ENCODE measurements around the gene YPEL1. TPM values are rescaled to one million over a fixed set of nuclear protein-coding genes. Genes with fewer than 3 reads are reported as not detected.

Gene YPEL1
- total and polyA plus RNA-seq, 10 of the 15 experiments (the other 5 are each of a cell fraction or from before 2014, with no cell fraction given) = 0.13 to 5.0 (median 1.6) TPM

DNA sequence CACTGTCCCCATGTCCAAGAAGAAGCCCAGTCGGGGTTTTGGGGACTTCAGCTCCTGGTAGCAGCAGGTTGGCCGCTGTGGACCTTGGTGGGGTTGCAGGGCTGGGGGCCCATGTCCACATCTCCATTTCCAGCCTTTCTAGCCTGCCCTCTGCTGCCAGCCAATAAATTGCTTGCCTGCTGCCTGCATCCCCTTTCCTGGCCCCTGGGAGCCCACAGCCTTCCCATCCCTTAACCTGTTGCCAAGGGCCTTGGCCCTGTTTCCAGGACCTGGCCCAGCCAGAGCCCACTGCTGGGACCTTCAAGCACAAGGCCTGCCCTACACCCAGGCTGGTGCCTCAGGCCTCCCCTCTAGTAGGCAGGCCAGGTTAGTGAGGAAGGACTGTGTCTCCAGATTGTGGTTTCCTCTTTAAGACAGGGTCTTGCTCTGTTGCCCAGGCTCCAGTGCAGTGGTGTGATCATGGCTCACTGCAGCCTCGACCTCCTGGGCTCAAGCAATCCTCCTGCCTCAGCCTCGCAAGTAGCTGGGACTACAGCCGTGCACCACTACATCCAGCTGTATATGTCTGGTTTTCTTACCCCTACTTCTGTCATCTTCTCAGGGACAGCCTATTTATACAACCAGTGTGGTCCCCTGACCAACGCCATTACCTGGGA lies 40.0 kb downstream of the YPEL1 start:
- BruUV-seq (replicated peaks) = no TSS peak
- no peaks in the 10 kb centered on the region for H3K27me3 ChIP-seq (replicated peaks in 1 of 2; ENCODE audit: control insufficient read depth in 2 of 2, insufficient read depth in 2 of 2, low read length in 1 of 2)
- ChIA-PET CTCF (no interaction called here), SMC1A (ENCODE audit: uncharacterized antibody, unreplicated experiment) (no interaction called here), POLR2A (interaction anchor here (0.5 kb wide), 1 partner anchor 21 kb away, joined by 3 read pairs; no protein-coding TSS in a partner anchor), RAD21 (ENCODE audit: unreplicated experiment) (no interaction called here)
- no peak overlapping the region for H3K27ac ChIP-seq (ENCODE audit: control insufficient read depth, insufficient read depth)
- peaks cover 7 to 26% of the 10 kb centered on the region in 2 experiments; a peak in 3 of 4 replicates for H3K36me3 ChIP-seq (ENCODE audit: control insufficient read depth in 2 of 2, insufficient read depth in 2 of 2, low read length in 1 of 2)
- no peak for ATAC-seq
- TF ChIP-seq ZBED1 (IDR thresholded peaks at IDR 0.05; ENCODE audit: borderline replicate concordance) (no peak), ZNF622 (IDR thresholded peaks at IDR 0.05) (no peak), LARP7 (IDR thresholded peaks at IDR 0.05) (no peak), POU2F2 (IDR thresholded peaks at IDR 0.05; ENCODE audit: borderline replicate concordance, low read depth, low read length) (no peak), TARDBP (IDR thresholded peaks at IDR 0.05; ENCODE audit: borderline replicate concordance) (no peak), CREB1 (IDR thresholded peaks at IDR 0.05; ENCODE audit: low read depth) (no peak), NR2F1 (conservative IDR thresholded peaks at IDR 0.05) (no peak), RB1 (IDR thresholded peaks at IDR 0.05; ENCODE audit: borderline replicate concordance) (no peak), PAX5 (IDR thresholded peaks at IDR 0.05; ENCODE audit: borderline replicate concordance, low read depth, low read length) (no peak), CBX5 (IDR thresholded peaks at IDR 0.05; ENCODE audit: low read depth) (no peak)
- TF ChIP-seq, protein P1, sequence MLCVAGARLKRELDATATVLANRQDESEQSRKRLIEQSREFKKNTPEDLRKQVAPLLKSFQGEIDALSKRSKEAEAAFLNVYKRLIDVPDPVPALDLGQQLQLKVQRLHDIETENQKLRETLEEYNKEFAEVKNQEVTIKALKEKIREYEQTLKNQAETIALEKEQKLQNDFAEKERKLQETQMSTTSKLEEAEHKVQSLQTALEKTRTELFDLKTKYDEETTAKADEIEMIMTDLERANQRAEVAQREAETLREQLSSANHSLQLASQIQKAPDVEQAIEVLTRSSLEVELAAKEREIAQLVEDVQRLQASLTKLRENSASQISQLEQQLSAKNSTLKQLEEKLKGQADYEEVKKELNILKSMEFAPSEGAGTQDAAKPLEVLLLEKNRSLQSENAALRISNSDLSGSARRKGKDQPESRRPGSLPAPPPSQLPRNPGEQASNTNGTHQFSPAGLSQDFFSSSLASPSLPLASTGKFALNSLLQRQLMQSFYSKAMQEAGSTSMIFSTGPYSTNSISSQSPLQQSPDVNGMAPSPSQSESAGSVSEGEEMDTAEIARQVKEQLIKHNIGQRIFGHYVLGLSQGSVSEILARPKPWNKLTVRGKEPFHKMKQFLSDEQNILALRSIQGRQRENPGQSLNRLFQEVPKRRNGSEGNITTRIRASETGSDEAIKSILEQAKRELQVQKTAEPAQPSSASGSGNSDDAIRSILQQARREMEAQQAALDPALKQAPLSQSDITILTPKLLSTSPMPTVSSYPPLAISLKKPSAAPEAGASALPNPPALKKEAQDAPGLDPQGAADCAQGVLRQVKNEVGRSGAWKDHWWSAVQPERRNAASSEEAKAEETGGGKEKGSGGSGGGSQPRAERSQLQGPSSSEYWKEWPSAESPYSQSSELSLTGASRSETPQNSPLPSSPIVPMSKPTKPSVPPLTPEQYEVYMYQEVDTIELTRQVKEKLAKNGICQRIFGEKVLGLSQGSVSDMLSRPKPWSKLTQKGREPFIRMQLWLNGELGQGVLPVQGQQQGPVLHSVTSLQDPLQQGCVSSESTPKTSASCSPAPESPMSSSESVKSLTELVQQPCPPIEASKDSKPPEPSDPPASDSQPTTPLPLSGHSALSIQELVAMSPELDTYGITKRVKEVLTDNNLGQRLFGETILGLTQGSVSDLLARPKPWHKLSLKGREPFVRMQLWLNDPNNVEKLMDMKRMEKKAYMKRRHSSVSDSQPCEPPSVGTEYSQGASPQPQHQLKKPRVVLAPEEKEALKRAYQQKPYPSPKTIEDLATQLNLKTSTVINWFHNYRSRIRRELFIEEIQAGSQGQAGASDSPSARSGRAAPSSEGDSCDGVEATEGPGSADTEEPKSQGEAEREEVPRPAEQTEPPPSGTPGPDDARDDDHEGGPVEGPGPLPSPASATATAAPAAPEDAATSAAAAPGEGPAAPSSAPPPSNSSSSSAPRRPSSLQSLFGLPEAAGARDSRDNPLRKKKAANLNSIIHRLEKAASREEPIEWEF (IDR thresholded peaks at IDR 0.05; ENCODE audit: insufficient replicate concordance, low read depth, low read length) = no peak
- TF ChIP-seq, protein P2, sequence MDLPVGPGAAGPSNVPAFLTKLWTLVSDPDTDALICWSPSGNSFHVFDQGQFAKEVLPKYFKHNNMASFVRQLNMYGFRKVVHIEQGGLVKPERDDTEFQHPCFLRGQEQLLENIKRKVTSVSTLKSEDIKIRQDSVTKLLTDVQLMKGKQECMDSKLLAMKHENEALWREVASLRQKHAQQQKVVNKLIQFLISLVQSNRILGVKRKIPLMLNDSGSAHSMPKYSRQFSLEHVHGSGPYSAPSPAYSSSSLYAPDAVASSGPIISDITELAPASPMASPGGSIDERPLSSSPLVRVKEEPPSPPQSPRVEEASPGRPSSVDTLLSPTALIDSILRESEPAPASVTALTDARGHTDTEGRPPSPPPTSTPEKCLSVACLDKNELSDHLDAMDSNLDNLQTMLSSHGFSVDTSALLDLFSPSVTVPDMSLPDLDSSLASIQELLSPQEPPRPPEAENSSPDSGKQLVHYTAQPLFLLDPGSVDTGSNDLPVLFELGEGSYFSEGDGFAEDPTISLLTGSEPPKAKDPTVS (IDR thresholded peaks at IDR 0.05; ENCODE audit: low read depth, low read length) = no peak
- TF ChIP-seq, protein P3, sequence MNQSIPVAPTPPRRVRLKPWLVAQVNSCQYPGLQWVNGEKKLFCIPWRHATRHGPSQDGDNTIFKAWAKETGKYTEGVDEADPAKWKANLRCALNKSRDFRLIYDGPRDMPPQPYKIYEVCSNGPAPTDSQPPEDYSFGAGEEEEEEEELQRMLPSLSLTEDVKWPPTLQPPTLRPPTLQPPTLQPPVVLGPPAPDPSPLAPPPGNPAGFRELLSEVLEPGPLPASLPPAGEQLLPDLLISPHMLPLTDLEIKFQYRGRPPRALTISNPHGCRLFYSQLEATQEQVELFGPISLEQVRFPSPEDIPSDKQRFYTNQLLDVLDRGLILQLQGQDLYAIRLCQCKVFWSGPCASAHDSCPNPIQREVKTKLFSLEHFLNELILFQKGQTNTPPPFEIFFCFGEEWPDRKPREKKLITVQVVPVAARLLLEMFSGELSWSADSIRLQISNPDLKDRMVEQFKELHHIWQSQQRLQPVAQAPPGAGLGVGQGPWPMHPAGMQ (IDR thresholded peaks at IDR 0.05; ENCODE audit: borderline replicate concordance) = no peak
- no peak overlapping the region for H3K9ac ChIP-seq (ENCODE audit: control insufficient read depth, insufficient read depth, low read length)
- H4K20me1 ChIP-seq (ENCODE audit: control insufficient read depth, insufficient read depth) = no peaks in the 10 kb centered on the region
- no peak for FAIRE-seq
- H3K4me3 ChIP-seq = no peak overlapping the region
- DNase-seq (ENCODE audit: low read depth, low spot score) = no peak
- intact Hi-C loops (cut with micrococcal nuclease; ENCODE audit: unreplicated experiment) (no loop called here), in situ Hi-C loops (cut with MboI) (no loop called here)
- 0 out of 2 replicates have a peak, but pooled peaks cover 2% of the 10 kb centered on the region for H3K4me1 ChIP-seq (ENCODE audit: control insufficient read depth, insufficient read depth, low read length)
- no peak overlapping the region for H2AFZ ChIP-seq (ENCODE audit: control insufficient read depth, low read depth, low read length)
- WGBS (ENCODE audit: insufficient coverage, insufficient replicate concordance, low lambda C conversion rate, missing lambda C conversion rate) = 81% methylated on average over 6 of the region's 6 CpGs
- H3K4me2 ChIP-seq (ENCODE audit: control insufficient read depth, insufficient read depth) = no peak overlapping the region
- no peaks in the 10 kb centered on the region for H3K9me3 ChIP-seq (replicated peaks; ENCODE audit: control insufficient read depth, insufficient read depth, low read length)
- H3K79me2 ChIP-seq (ENCODE audit: control insufficient read depth, insufficient read depth, low read length) = no peaks in the 10 kb centered on the region

Data from GM12878 (cell line).